Natural killer cell treated with Interleukin-12 subunit alpha and Interleukin-12 subunit beta and Interleukin-15 and Interleukin-18, amount 100 ng/mL, for 72 hours (primary cell): ENCODE results near the gene TVP23A. TPM values are rescaled to one million over a fixed set of nuclear protein-coding genes. Genes with fewer than 3 reads are reported as not detected.

Experiments
- ATAC-seq, 2 donors: fragments of 150-1000 bp; cut with Tn5 transposase in 1 of 2; sonication (Bioruptor Pico), chemical (Tn5 transposase) in 1 of 2; 2 replicates each; pipeline ENCODE4 v1.10.0; 2021
- DNase-seq: peaks from one replicate; pipeline ENCODE4 v3.0.0; 2022; ENCODE audit warnings: low spot score
- H3K27ac Mint-ChIP-seq, 2 donors: 1 replicate in 1 of 2; 2 replicates in 1 of 2; pipeline ENCODE4 v1.8.0; 2022; ENCODE audit warnings: mixed read lengths in 2 of 2, mild to moderate bottlenecking in 1 of 2, moderate library complexity in 1 of 2
- H3K27me3 Mint-ChIP-seq, 2 donors: 1 replicate in 1 of 2; 2 replicates in 1 of 2; pipeline ENCODE4 v1.8.0; 2022; ENCODE audit warnings: mixed read lengths in 2 of 2
- H3K36me3 Mint-ChIP-seq: one replicate; pipeline ENCODE4 v1.8.0; 2022; ENCODE audit warnings: mixed read lengths
- H3K4me1 Mint-ChIP-seq, 2 donors: 1 replicate in 1 of 2; 2 replicates in 1 of 2; pipeline ENCODE4 v1.8.0; 2022; ENCODE audit warnings: low read depth in 2 of 2, mixed read lengths in 2 of 2, mild to moderate bottlenecking in 1 of 2
- H3K4me3 Mint-ChIP-seq: one replicate; pipeline ENCODE4 v1.8.0; 2022; ENCODE audit warnings: mixed read lengths
- H3K9me3 Mint-ChIP-seq: 2 replicates; pipeline ENCODE4 v1.8.0; 2022; ENCODE audit warnings: mixed read lengths
- total RNA-seq, 2 donors: library from RNA; stranded (reverse); gene quantifications; one replicate each; pipeline ENCODE4 v1.2.3, GENCODE V29; 2022

Gene TVP23A
- total RNA-seq = under 1 TPM in 1 of 2 donors, not detected in 1; 0.50 TPM

GRCh38 chr16:10817963-10818941 is at the start of gene TVP23A:
TVP23A (minus strand) TSS chr16:10818794; CDS start chr16:10818493, 301 bp downstream.
- peaks cover 8 to 15% of the 10 kb centered on the region in 2 donors for H3K4me1 Mint-ChIP-seq
- H3K4me3 Mint-ChIP-seq = no peak within 1 kb of the TSS
- H3K27me3 Mint-ChIP-seq = peaks cover 0 to 5% of the 10 kb centered on the region in 2 donors
- no peaks in the 10 kb centered on the region for H3K36me3 Mint-ChIP-seq
- no peaks in the 10 kb centered on the region for H3K9me3 Mint-ChIP-seq
- no peak for ATAC-seq
- no peak within 1 kb of the TSS for H3K27ac Mint-ChIP-seq
- DNase-seq = no peak

DNA sequence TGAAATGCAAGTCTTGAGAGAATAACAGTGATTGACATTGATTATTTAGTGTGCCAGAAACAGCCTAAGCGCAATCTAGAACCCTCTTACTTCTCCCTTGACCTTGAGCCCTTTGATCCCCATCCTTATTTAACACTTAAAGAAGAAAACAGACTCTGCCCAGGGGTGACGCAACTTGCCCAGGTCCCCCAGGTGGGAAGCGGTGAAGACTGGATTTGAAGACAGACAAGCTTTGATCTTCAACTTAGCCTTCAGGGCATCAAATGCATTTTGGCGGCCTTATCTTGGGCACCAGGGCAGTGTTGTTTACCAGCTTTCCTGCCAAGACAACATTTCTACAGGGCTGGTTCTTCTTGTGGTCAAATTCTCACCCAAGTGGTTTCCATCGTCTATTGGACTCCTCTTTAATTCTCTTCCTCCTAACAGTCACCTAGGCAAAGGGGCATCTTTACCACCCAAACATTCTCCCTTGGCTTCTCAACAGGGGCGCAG is 49.6 kb upstream of the TVP23A start:
- peaks cover 49 to 61% of the 10 kb centered on the region in 2 donors for H3K4me1 Mint-ChIP-seq
- peak overlapping the region; percentile 83 for H3K4me3 Mint-ChIP-seq
- H3K9me3 Mint-ChIP-seq = no peaks in the 10 kb centered on the region
- H3K27ac Mint-ChIP-seq = peak overlapping the region; percentile 50 to 93
- no peak for ATAC-seq
- H3K27me3 Mint-ChIP-seq = peaks cover 0 to 7% of the 10 kb centered on the region in 2 donors
- peak; percentile 5 for DNase-seq
- H3K36me3 Mint-ChIP-seq = no peaks in the 10 kb centered on the region

DNA sequence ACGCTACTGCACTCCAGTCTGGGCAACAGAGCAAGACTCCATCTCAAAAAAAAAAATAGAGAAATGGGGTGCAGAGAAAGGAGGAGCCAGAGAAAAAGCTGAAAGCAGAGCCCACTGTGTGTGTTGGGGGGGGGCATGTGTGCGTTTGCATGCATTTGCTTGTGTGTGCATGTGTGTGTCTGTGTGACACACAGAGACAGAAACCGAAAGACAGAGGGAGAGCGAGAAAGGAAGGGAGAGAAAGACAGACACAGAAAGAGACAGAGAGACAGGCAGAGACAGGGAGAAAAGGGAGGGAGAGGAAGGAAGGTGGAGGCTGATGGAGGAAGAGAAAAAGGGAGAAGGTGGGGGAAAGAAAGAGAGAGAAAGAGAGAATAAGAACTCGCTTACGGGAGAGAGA is 48.6 kb upstream of the TVP23A start:
- no peak for ATAC-seq
- Mint-ChIP-seq H3K27ac (no peak overlapping the region), H3K4me3 (peak overlapping the region; percentile 51), H3K4me1 (peaks cover 50 to 55% of the 10 kb centered on the region in 2 donors), H3K9me3 (no peaks in the 10 kb centered on the region), H3K27me3 (peaks cover 0 to 8% of the 10 kb centered on the region in 2 donors), H3K36me3 (no peaks in the 10 kb centered on the region)
- no peak for DNase-seq

- Mint-ChIP-seq H3K9me3 (no peaks in the 10 kb centered on the region), H3K27me3 (peaks cover 0 to 11% of the 10 kb centered on the region in 2 donors), H3K4me1 (peaks cover 42 to 51% of the 10 kb centered on the region in 2 donors), H3K36me3 (no peaks in the 10 kb centered on the region), H3K27ac (no peak overlapping the region), H3K4me3 (no peak overlapping the region)
- DNase-seq (peak; percentile 8), ATAC-seq (no peak)
These were observed 47.7 kb upstream of the TVP23A start for GRCh38 chr16:10865991-10866966.

- Mint-ChIP-seq H3K9me3 (peaks cover 9% of the 10 kb centered on the region), H3K36me3 (peaks cover 7% of the 10 kb centered on the region), H3K27ac (no peak overlapping the region), H3K27me3 (peaks cover 0 to 11% of the 10 kb centered on the region in 2 donors), H3K4me3 (no peak overlapping the region), H3K4me1 (peaks cover 15 to 31% of the 10 kb centered on the region in 2 donors)
- ATAC-seq (peak in 1 of 2 donors; percentile 46), DNase-seq (no peak)
These were observed 43.8 kb upstream of the TVP23A start for GRCh38 chr16:10862438-10862837.

GRCh38 chr16:10859658-10860057 is 41.1 kb upstream of the TVP23A start:
- ATAC-seq (peak in 1 of 2 donors; percentile 9), DNase-seq (no peak)
- Mint-ChIP-seq H3K9me3 (peaks cover 9% of the 10 kb centered on the region), H3K4me3 (peak overlapping the region; percentile 10), H3K27ac (peak overlapping the region; percentile 15 to 55), H3K4me1 (peaks cover 11 to 25% of the 10 kb centered on the region in 2 donors), H3K36me3 (peaks cover 7% of the 10 kb centered on the region), H3K27me3 (peaks cover 0 to 9% of the 10 kb centered on the region in 2 donors)

DNA sequence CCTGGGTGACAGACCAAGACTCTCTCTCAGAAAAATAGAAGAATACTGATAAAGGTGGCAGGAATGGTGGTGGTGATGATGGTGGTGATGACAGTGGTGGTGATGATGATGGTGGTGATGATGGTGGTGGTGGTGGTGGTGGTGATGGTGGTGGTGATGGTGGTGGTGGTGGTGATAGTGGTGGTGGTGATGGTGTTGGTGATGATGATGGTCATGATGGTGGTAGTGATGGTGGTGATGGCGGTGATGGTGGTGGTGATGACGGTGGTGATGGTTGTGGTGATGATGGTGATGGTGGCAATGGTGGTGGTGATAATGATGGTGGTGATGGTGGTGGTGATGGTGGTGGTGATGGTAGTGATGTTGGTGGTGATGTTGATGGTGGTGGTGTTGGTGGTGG is 40.4 kb upstream of the TVP23A start:
- Mint-ChIP-seq H3K36me3 (peaks cover 7% of the 10 kb centered on the region), H3K4me3 (peak overlapping the region; percentile 10), H3K4me1 (peaks cover 11 to 25% of the 10 kb centered on the region in 2 donors), H3K9me3 (peaks cover 9% of the 10 kb centered on the region), H3K27ac (peak overlapping the region; percentile 15 to 55), H3K27me3 (peaks cover 0 to 8% of the 10 kb centered on the region in 2 donors)
- ATAC-seq (no peak), DNase-seq (no peak)

GRCh38 chr16:10858203-10858602 is 39.6 kb upstream of the TVP23A start:
- Mint-ChIP-seq H3K4me3 (no peak overlapping the region), H3K4me1 (peaks cover 11 to 26% of the 10 kb centered on the region in 2 donors), H3K27ac (no peak overlapping the region), H3K9me3 (peaks cover 9% of the 10 kb centered on the region), H3K36me3 (peaks cover 7% of the 10 kb centered on the region), H3K27me3 (peaks cover 0 to 4% of the 10 kb centered on the region in 2 donors)
- DNase-seq (no peak), ATAC-seq (no peak)

- no peak overlapping the region for H3K4me3 Mint-ChIP-seq
- no peak for DNase-seq
- no peak for ATAC-seq
- H3K27me3 Mint-ChIP-seq = peaks cover 0 to 3% of the 10 kb centered on the region in 2 donors
- peaks cover 7% of the 10 kb centered on the region for H3K36me3 Mint-ChIP-seq
- H3K9me3 Mint-ChIP-seq = peaks cover 9% of the 10 kb centered on the region
- no peak overlapping the region for H3K27ac Mint-ChIP-seq
- peaks cover 15 to 31% of the 10 kb centered on the region in 2 donors for H3K4me1 Mint-ChIP-seq
These were observed 37.4 kb upstream of the TVP23A start for GRCh38 chr16:10856042-10856441.

- Mint-ChIP-seq H3K4me1 (peaks cover 9 to 14% of the 10 kb centered on the region in 2 donors), H3K9me3 (no peaks in the 10 kb centered on the region), H3K36me3 (no peaks in the 10 kb centered on the region), H3K4me3 (peak overlapping the region; percentile 50), H3K27me3 (peaks cover 7 to 12% of the 10 kb centered on the region in 2 donors), H3K27ac (peak overlapping the region in 1 of 2 donors; percentile 23)
- ATAC-seq (no peak), DNase-seq (no peak)
These were observed 34.4 kb upstream of the TVP23A start for GRCh38 chr16:10852948-10853347.

- Mint-ChIP-seq H3K27ac (peak overlapping the region in 1 of 2 donors; percentile 23), H3K4me3 (peak overlapping the region; percentile 50)
These were observed 33.7 kb upstream of the TVP23A start for GRCh38 chr16:10852286-10852685.

DNA sequence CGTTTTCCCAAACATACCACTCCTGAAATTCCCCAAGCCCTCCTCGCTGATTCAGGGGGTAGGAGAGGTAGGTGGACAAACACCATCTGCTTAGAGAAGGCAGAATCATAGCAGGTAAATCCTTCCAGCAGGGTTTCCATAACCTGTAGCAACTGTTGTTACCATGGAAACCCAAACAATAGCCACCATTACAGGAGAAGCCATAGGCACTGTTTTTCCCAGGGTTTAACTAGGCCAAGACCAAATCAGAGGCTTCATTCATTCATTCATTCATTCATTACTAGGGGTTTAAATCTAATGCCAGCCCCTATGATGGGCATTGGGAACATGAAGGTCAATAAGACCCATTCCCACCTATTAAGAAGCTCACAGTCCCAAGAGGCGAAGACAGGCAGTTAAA is 32.9 kb upstream of the TVP23A start:
- Mint-ChIP-seq H3K36me3 (no peaks in the 10 kb centered on the region), H3K27ac (no peak overlapping the region), H3K4me3 (no peak overlapping the region), H3K4me1 (peaks cover 9 to 18% of the 10 kb centered on the region in 2 donors), H3K9me3 (no peaks in the 10 kb centered on the region), H3K27me3 (peaks cover 13% of the 10 kb centered on the region in 2 donors)
- DNase-seq (no peak), ATAC-seq (no peak)

More at GRCh38 chr16:10852286-10852685, 33.7 kb upstream of the TVP23A start:
- H3K36me3 Mint-ChIP-seq = no peaks in the 10 kb centered on the region
- DNase-seq = no peak
- peaks cover 9 to 14% of the 10 kb centered on the region in 2 donors for H3K4me1 Mint-ChIP-seq
- no peaks in the 10 kb centered on the region for H3K9me3 Mint-ChIP-seq
- peaks cover 8 to 13% of the 10 kb centered on the region in 2 donors for H3K27me3 Mint-ChIP-seq
- ATAC-seq = no peak

DNA sequence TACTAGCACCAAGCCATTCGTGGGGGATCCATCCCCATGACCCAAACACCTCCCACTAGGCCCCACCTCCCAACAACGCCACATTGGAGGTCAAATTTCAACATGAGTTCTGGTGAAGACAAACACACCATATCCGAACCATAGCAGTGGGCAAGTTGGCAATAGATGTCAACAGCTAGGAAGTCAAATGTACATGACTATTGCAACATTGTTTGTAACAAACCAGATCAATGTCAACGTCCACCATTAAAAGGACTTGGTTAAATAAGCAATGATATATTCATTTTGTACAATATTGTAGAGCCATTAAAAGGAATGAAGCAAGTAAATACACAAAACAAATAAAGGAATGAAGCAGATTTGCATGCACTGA is 31.9 kb upstream of the TVP23A start:
- no peaks in the 10 kb centered on the region for H3K36me3 Mint-ChIP-seq
- no peak overlapping the region for H3K4me3 Mint-ChIP-seq
- no peak overlapping the region for H3K27ac Mint-ChIP-seq

More for the DNA sequence above, 31.9 kb upstream of the TVP23A start:
- H3K27me3 Mint-ChIP-seq = peaks cover 13% of the 10 kb centered on the region in 2 donors
- peaks cover 9 to 18% of the 10 kb centered on the region in 2 donors for H3K4me1 Mint-ChIP-seq
- no peak for ATAC-seq
- DNase-seq = no peak
- H3K9me3 Mint-ChIP-seq = no peaks in the 10 kb centered on the region
